HG03460 (cell line): Measurements from ENCODE around the gene F2R.
"Not testable (repeated sequence)": the region's sequence is repeated elsewhere in the genome, so short reads cannot be mapped to it uniquely, and the experiment has no call there.

Experiments used
- ATAC-seq: cut with Tn5 transposase; IDR thresholded peaks from one replicate; pipeline ENCODE4 v1.9.1; 2021; ENCODE audit not compliant: unreplicated experiment

Gene F2R

DNA sequence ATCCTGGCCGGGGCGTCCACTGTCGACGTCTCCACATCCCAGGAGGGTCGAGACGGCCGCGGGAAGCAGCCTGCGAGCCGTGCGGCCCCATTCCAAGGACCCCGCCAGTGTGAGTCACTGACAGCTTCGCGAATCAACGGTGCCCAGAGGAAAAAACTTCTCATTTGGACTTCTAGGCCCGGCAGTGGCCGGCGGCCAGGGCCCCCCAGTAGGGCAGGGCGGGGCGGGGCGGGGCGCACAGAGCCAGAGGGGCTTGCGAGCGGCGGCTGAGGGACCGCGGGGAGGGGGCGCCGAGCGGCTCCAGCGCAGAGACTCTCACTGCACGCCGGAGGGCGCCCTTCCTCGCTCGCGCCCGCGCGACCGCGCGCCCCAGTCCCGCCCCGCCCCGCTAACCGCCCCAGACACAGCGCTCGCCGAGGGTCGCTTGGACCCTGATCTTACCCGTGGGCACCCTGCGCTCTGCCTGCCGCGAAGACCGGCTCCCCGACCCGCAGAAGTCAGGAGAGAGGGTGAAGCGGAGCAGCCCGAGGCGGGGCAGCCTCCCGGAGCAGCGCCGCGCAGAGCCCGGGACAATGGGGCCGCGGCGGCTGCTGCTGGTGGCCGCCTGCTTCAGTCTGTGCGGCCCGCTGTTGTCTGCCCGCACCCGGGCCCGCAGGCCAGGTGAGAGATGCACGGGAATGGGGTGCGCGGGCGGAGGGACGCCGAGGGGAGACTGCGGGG lies at the start of gene F2R:
F2R (plus strand) TSS at position 391 of the 720 bp plus-strand sequence; CDS start at position 573, 182 bp downstream.
- peak; percentile 53 for ATAC-seq

DNA sequence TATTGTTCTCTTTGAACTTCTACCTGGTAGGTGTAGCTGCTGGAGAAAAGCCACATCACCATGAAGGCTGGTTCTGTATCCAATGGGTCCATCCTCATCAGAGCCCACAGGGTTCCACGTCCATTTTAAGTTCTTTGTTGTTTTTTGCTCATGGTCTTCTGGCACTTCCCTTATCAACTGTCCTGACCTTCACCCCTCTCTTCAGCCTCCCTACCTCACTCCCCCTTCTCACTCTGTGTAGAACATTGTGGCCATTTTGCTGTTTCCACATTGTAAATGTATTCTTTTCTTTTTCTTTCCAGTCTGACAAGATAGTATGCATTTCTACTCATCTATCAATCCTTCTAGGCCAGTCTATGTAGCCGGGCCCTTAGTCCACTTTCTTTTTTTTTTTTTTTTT lies 48.4 kb upstream of the F2R start:
- ATAC-seq: no peak

DNA sequence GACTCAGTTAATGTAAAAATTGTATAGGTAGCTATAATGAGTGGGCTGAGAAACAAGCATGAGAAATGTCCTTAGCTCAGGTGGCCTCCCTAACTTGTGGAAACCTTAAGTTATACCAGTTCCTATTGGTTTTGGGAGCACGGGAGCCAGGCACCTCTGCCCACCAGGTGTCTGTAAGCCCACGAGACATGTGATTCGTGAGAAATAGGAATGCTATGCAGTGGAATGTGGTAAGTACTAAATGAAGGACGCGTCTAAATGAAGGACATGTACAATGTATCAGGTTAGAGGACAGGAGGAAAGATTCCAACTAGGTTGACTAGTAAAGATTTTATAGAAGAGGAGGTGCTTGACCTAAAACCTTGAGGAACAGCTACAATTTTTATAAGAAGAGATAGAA lies 46.7 kb upstream of the F2R start:
- ATAC-seq: no peak

DNA sequence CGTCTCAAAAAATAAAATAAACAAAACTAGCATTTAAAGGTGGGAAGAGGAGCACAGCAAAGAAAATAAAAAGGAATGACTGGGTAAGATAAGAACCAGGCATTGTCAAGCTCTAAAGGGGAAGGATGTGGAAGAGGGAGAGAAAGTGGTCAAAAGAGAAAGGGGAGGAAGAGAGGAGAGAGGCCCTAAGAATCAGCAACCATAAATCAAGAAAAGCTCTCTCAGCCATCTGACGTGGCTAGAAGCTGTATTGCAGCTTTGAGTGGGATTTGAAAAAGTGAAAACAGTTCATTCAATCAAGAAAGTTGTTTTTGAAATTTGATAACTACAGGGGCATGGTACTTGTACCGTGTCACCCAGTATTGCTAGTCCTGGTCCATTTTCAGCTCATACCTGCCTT lies 45.4 kb upstream of the F2R start:
- no peak for ATAC-seq

DNA sequence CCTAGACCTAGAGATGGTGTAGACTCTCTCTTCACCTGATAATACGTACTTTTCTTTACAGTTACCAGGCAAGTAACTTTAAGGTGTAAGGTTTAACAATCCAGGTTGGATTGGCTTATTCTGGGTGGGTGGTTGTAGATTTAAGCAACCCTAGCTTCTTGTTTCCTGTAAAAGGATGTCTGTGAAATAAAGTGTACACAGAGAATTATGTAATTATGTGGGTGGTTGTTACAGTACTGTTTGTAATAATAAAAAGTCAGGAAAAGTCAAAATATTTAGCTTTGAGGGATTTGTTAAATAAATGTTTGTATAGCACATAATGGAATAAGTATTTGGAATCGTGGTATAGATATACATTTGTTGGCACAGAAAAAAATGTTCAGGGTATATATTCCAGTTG lies 43.7 kb upstream of the F2R start:
- no peak for ATAC-seq

DNA sequence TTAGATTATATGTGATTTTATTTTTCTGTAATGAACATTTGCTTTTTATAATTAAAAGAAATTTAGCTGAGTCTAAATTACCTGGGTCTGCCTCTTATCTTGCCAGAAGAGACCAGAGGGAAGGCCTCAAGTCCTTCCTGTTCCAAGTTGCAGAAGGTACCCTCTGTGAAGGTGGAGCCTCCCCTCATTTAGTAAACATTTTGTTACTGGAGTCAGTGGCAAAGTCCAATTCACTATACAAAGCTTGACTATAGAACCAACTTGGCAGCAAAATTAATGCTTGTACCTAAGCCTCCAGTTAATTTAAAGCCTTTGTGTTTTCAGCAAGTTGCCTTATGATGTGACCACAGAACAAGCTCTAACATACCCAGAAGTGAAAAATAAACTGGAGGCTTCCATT lies 42.8 kb upstream of the F2R start:
- ATAC-seq: no peak

DNA sequence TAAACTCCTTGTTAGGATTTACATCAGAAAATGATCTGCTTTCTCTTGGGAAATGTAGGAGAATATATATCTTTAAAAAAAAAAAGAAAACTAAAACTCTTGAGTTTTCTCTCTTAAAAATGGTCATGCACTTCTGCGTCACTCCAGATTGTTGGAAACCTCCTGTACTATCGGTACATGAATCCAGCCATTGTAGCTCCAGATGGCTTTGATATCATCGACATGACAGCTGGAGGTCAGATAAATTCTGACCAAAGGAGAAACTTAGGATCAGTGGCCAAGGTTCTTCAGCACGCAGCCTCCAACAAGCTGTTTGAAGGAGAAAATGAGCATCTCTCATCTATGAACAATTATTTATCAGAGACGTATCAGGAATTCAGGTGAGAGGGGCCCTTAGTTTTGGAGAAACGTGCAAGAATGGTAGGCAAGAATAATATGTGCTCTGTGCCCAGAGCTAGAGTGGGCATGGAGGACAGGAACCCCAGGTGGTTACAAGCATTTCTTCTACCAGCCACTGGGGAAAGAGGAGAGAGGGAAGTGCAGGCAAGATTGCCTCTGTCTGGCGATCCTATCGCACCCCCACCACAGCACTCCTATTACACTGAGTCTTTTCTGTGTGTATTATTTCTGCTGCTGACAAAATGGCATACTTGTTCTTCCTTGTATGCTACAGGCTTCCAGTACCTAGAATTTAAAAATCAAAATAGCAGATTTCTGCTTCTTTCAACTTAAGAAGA lies 41.4 kb upstream of the F2R start:
- ATAC-seq: no peak

DNA sequence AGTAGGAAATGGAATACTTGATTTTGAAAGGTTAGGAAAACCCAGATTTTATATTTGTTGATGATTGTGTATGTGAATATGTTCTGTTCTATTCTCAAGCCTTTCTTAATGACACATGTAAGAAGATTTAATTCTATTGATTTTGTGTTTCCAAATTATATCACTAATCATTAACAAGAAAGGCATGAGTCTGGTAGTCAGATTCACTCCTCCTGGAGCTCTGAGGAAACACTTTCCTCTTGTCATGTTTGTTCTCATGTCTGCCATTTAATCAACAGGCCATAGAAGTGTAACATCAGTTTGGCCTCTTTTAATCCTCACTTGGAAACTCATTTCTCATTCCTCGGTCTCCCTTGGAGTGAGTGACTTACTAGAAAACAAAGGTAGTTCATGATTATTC lies 40.6 kb upstream of the F2R start:
- no peak for ATAC-seq

DNA sequence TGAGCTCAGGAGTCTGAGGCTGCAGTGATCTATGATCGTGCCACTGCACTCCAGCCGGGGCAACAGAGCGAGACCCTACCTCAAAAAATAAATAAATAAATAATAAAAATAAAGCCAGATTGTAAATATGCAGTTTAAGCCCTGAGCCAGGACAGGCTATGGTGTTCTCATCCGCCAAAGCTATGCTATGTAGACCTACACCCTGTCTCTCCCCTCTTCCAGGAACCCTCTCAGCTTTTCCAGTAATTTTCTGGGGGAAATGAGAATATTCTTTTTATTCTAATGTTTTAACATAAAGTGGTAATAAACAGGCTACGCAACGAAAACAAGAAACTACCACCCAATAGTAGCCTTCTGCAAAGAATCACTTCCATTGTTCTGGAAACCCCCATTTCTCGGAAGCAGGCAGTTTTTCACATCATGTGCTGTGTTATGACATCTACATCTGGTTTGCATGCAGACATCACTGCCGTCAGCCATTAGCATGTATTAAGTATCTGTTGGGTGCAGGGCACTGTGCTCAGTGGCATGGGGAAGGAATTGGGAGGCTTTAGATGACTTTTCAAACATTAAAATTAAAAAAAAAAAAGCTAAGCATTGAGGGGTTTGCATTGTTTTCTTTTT lies 38.0 kb upstream of the F2R start:
- ATAC-seq: no peak

DNA sequence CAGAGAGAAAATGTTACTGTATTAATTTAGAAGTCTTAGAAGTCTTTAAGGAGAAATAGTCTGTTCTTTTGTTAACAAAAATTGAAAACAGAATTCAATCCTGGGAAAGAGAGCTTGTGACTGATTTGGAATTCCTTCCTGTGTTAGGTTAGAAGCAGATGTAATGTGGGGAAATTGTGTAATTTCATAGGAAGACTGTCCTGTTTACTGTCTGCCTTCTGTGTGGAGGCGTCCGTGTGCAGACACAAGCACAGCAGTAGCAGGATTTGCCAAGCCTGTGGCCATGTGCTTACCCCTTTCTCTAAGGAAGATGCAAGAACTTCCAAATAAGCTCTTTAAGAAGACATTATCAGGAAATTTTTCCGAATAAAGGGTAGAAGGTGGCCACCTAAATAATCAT lies 36.7 kb upstream of the F2R start:
- no peak for ATAC-seq

DNA sequence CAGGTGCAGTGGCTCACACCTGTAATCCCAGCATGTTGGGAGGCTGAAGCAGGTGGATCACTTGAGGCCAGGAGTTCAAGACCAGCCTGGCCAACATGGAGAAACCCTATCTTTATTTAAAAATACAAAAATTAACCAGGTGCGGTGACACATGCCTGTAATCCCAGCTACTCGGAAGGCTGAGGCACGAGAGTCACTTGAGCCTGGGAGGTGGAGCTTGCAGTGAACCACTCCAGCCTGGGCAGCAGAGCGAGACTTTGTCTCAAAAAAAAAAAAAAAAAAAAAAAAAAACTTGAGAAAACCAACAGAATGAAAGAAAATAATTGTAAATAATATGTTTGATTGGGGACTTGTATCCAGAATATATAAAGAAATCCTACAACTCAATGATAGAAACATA lies 35.1 kb upstream of the F2R start:
- not testable (repeated sequence) for ATAC-seq

DNA sequence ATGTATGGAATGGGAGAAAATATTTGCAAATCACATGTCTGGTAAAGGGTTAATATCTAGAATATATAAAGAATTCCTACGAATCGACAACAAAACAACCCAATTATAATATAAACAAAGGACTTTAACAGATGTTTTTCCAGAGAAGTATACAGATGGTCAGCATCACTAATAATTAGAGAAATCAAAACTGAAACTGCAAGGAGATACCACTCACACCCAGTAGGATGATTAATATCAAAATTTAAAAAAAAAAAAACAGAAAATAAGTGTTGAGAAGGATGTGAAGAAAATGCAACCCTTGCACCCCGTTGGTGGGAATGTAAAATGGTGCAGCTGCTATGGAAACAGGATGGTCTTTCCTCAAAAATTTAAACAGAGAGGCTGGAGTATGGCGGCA lies 34.6 kb upstream of the F2R start:
- no peak for ATAC-seq

DNA sequence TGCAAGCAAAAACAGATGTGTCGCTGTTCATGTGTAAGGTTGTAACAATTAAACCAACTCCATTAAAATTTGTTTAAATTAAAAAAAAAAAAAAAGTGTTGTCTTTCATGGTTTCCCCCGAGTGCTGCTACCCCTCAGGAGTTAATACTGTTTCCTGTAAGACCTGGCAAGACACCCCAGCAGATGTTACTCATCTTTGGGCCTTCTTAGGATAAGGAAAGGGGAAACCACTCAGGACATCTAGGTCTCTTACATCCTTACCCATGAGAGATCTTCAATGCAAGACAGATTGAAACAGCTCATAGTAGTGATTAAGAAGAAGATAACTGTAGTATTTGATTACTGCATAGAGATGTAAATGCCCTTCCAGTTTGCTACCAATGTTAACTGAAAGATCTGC lies 33.5 kb upstream of the F2R start:
- ATAC-seq: no peak

DNA sequence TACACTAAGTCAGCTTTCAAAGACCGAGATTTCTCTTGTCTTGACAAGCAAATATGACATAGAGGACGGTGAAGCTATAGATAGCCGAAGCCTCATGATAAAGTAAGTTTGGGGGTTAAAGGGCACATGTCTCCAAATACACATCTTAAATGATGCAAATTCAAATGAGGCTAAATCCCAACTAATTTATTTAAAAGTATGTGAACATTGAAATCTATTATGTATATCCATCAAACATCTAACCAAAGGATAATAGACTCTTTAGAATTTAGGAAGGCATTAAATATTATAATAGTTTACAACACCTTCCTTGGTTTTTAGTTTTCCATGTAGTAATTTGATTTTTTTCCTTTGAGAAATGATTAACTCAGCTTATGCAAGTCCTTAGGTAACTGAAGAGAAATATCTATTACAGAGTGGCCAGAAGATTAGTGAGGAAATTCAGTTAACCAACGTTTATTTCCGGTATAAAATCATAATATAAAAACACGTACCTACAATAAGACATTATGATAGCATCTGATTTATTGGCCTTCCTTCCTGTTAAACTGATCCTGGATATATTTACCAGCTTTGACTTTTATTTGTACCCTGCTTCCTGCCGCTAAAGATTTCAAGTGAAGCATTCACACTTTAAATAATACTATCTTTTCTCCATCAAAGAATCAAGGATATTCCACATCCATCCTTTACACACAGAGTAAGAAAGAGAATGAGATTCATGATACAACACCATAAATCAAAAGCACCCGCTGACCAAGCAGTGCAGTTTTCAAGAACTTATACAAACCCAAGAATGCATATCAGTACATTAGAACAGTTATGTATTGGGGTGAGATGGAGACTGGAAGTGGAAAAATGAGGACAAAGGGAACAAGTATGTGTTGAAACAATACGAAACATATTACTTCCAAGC lies 31.9 kb upstream of the F2R start:
- ATAC-seq: no peak

DNA sequence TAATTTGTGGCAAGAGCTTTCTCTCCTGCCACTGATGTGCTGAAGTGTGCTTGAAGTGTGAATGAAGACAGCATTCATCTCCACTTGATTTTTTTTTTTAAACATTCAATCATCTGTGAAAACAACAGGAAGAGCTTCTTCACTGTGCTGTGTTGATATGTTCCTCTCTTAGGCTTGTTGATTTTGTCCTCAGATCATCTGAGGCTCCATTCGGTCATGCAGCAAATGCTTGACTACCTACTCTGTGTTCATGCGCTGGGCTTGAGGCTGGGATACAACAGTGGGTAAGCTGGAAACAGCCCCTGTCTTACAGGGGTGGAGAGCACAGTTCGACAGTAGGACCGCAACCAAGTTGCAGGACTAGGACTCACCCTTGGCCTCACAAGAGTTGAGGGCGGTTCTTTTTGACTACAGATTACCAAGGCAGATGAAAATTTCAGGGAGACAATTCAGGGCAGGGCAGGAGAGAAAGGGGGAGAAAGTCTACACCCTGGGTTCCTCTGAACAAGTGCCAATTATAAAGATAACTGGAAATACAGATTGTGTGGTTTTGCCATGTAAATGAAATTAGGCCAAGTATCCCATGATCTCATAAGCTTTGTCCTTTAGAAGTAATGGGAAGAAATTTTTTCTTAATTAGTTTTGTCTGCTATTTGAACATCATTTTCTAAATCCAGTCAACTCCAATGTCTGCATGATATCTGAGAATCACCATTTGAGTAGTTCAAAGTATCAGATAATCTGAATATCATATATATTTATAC lies 31.0 kb upstream of the F2R start:
- ATAC-seq: no peak

DNA sequence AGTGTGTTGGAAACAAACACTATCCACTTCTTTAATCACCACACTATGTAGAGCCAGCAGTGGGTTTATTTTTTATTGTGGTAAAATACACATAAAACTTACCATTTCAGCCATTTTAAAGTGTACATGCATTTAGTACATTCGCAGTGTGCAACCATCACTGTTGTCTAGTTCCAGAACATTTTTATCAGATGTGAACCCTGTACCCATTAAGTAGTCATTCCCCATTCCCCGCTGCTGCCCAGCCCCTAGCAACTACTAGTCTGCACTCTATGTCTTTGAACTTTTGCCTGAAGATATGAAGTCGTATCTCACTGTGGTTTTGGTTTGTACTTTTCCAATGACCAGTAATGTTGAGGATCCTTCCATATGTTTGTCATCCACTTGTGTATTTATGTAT lies 30.2 kb upstream of the F2R start:
- no peak for ATAC-seq

DNA sequence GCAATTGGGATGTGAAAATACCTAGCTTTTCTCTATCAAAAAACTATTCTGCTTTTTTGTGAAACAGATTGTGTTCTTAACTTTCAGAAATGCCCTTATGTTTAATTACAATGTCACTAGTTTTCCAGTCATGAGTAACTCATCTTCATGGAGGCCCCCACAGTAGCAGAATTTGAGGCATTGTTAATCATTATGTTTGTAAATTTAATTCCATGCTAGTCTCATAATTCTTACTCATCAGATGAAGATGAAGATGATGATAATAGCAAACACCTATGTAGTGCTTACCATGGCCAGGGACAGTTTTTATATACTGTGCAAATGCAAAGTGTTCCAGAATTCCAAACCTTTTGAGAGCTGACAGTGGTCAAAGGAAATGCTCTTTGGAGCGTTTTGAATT lies 27.7 kb upstream of the F2R start:
- no peak for ATAC-seq

DNA sequence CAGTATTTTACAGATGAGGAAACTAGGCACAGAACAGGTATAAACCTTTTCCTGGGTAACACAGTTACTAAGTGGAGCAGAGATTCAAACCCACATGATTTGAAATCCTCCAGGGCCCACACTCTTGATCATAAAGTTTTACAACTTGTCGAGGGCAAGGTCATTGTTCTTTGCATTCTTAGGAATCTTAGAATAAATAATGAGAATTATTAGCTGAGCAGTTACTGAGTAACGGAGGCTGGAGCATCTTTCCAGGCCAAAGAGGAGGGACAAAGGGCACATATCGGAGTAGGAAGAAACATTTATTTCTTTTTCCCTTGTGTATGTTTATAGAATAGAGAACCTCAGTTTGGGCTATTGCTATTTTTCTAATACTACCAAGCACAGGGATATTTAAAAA lies 27.1 kb upstream of the F2R start:
- ATAC-seq: no peak

DNA sequence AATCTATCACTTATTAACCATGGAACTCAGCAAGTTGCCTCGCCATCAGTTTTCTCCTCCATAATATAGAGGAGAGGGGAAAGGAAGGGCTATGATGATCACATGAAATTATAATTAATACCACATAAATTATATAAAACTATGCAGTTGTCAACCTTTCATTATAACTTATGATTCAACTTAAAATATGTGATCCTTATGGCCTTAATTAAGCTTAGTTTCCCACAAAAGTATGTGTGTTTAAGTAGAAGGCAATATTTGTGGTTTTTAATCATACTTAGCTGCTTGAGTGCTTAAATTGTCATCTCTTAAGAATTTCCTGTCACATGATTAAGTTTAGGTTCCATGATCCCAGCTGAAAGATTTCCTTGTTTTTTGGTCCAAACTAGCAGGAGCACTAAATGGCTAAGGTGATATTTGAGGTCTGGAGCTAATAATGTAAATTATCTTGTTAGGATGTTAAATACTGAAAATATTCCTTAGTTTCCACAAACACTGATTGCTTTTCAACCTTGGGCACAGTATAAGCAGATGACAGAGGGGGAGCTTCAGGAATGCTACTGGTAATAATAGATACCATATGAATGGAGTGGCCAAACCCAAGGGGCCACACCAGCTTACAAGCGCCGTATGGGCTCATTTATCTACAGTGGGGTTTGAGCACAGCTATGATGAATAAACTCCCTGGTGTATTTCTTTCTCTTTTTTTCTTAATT lies 26.4 kb upstream of the F2R start:
- ATAC-seq: no peak
